H1 (cell line): Measurements from ENCODE around the gene SMC3. TPM values are rescaled to one million over a fixed set of nuclear protein-coding genes. Genes with fewer than 3 reads are reported as not detected.

Source experiments
- CTBP2 ChIP-seq: IDR thresholded peaks from 2 replicates; pipeline ENCODE4 v1.7.0; 2011; ENCODE audit warnings: borderline replicate concordance, mild to moderate bottlenecking, moderate library complexity, mixed read lengths, low read length; ENCODE audit not compliant: insufficient read depth, insufficient read length
- polyA plus RNA-seq, 7 experiments: library from polyadenylated mRNA; depleted of rRNA in 3 of 7; stranded (reverse) in 5 of 7; unstranded in 2 of 7; fragments of >200 nt in 5 of 7; fragments of 200-250 nt in 2 of 7; gene quantifications; 1 replicate in 5 of 7; 2 replicates in 1 of 7; 4 replicates in 1 of 7; pipeline versions ENCODE4 v1.2.1 to v1.2.3, GENCODE V29; 2011 to 2013; ENCODE audit warnings: missing spikeins in 2 of 7, mixed read lengths in 2 of 7
- total RNA-seq: library from RNA; stranded (reverse); fragmentation: NEBNext Ultra II Directional; extraction: Animal tissue kit (Norgen Biotek cat#: 25700); gene quantifications from 2 replicates; pipeline ENCODE4 v1.2.1, GENCODE V29; 2021

Gene SMC3
- total and polyA plus RNA-seq, 2 of the 8 experiments (the other 6 are each of a cell fraction or from before 2014, with no cell fraction given) = 12.7 to 93.4 TPM

DNA sequence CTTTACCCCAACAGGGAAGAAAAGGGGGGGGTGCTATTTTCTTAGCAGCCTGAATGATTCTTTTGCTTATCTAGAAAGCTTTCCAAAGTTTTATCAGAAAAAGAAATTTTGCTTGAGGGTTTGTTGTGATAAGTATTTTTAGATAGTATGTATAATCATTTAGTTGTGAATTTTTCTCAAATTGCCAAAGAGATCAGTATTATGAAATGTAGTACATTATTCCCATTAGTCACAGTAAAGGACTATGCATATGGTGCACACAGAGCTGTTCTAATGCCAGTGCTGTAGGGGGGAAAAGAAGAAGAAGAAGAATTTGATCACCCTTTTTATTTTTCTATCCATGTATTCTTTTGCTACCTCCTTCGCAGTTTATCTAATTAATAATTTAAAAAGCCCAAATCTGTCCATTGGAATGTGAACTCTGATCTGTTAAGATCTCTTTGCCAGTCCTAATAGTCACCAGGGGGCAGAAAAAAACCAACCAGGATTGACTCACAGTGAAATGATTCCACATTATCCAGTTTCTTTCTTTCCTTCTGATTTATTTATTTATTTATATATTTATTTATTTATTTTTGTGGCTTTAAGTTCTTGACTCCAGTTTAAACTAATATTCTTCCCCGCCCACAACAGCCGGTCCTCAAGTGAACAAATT lies 81.3 kb downstream of the SMC3 start (continued):
- TF ChIP-seq CTBP2 = no peak
